Neural cell (in vitro differentiated cells): ENCODE data around the gene TOP1. TPM values are rescaled to one million over a fixed set of nuclear protein-coding genes. Genes with fewer than 3 reads are reported as not detected.

Experiments used
- H2AFZ ChIP-seq: fragments of 200-600, 300-800 bp; sonication (generic), shearing (Covaris generic); 2 replicates; pipeline ENCODE4 v1.6.0; 2014; ENCODE audit warnings: low read depth, mild to moderate bottlenecking, antibody characterized with exemption, low read length, moderate library complexity
- H3F3A ChIP-seq: fragments of 200-600 bp; shearing (Covaris generic); 2 replicates; pipeline ENCODE4 v1.6.1; 2016; ENCODE audit warnings: mild to moderate bottlenecking, moderate library complexity, mixed read lengths, antibody characterized with exemption, low read length; ENCODE audit not compliant: insufficient read depth, poor library complexity, severe bottlenecking
- H3K27ac ChIP-seq: fragments of 200-600, 300-800 bp; sonication (generic), shearing (Covaris generic); 2 replicates; pipeline ENCODE4 v1.5.1; 2014; ENCODE audit warnings: mild to moderate bottlenecking, low read length, moderate library complexity
- H3K27me3 ChIP-seq: fragments of 300-800, 200-600 bp; sonication (generic), shearing (Covaris generic); 2 replicates; pipeline ENCODE4 v1.6.0; 2014; ENCODE audit warnings: mild to moderate bottlenecking, low read depth, low read length, moderate library complexity; ENCODE audit not compliant: insufficient read depth
- H3K36me3 ChIP-seq: fragments of 300-800, 200-600 bp; sonication (generic), shearing (Covaris generic); 2 replicates; pipeline ENCODE4 v1.5.1; 2014; ENCODE audit warnings: mild to moderate bottlenecking, antibody characterized with exemption, low read length, moderate library complexity; ENCODE audit not compliant: insufficient read depth
- H3K4me2 ChIP-seq: fragments of 300-800, 200-600 bp; sonication (generic), shearing (Covaris generic); 2 replicates; pipeline ENCODE4 v1.6.0; 2014; ENCODE audit warnings: mild to moderate bottlenecking, low read length
- H3K4me3 ChIP-seq: fragments of 300-800, 200-600 bp; sonication (generic), shearing (Covaris generic); 2 replicates; pipeline ENCODE4 v1.5.1; 2014; ENCODE audit warnings: mild to moderate bottlenecking, low read length, moderate library complexity
- H3K79me2 ChIP-seq: fragments of 200-600 bp; shearing (Covaris generic); replicated peaks from 2 replicates; pipeline ENCODE4 v1.6.0; 2014; ENCODE audit warnings: mild to moderate bottlenecking, low read length, moderate library complexity; ENCODE audit not compliant: insufficient read depth
- H3K9ac ChIP-seq: fragments of 300-800, 200-600 bp; sonication (generic), shearing (Covaris generic); 2 replicates; pipeline ENCODE4 v1.6.1; 2016; ENCODE audit warnings: mild to moderate bottlenecking, low read length, mixed read lengths
- H3K9me2 ChIP-seq: fragments of 200-600 bp; shearing (Covaris generic); 2 replicates; pipeline ENCODE4 v1.6.1; 2016; ENCODE audit warnings: mild to moderate bottlenecking, low read length, mixed read lengths; ENCODE audit not compliant: insufficient read depth
- H3K9me3 ChIP-seq: fragments of 200-600, 300-800 bp; sonication (generic), shearing (Covaris generic); 2 replicates; pipeline ENCODE4 v1.6.1; 2016; ENCODE audit warnings: mild to moderate bottlenecking, mixed run types, low read length, moderate library complexity, mixed read lengths
- H4K20me1 ChIP-seq: fragments of 200-600 bp; shearing (Covaris generic); 2 replicates; pipeline ENCODE4 v1.6.1; 2016; ENCODE audit warnings: mild to moderate bottlenecking, mixed run types; ENCODE audit not compliant: insufficient read depth
- EP300 ChIP-seq: fragments of 450-650 bp; conservative IDR thresholded peaks from 2 replicates; pipeline ENCODE4 v1.6.1; 2014; ENCODE audit warnings: antibody characterized with exemption, mild to moderate bottlenecking, moderate library complexity; ENCODE audit not compliant: poor library complexity, severe bottlenecking
- EZH2 ChIP-seq: fragments of 200-600, 300-800 bp; shearing (Covaris generic), sonication (generic); IDR thresholded peaks from 2 replicates; pipeline ENCODE4 v1.6.1; 2014; ENCODE audit warnings: antibody characterized with exemption, low read length, borderline replicate concordance, mild to moderate bottlenecking; ENCODE audit not compliant: insufficient read depth, poor library complexity, severe bottlenecking
- MXI1 ChIP-seq: fragments of 450-650 bp; conservative IDR thresholded peaks from 2 replicates; pipeline ENCODE4 v1.6.1; 2014; ENCODE audit warnings: antibody characterized with exemption, mild to moderate bottlenecking; ENCODE audit not compliant: poor library complexity, severe bottlenecking
- POLR2AphosphoS5 ChIP-seq: IDR thresholded peaks from 2 replicates; pipeline ENCODE4 v1.6.1; 2012
- RAD21 ChIP-seq: fragments of 450-650 bp; conservative IDR thresholded peaks from 2 replicates; pipeline ENCODE4 v1.6.1; 2014; ENCODE audit warnings: antibody characterized with exemption, mild to moderate bottlenecking, moderate library complexity
- SMC3 ChIP-seq: fragments of 450-650 bp; conservative IDR thresholded peaks from 2 replicates; pipeline ENCODE4 v1.6.1; 2014; ENCODE audit warnings: antibody characterized with exemption, mild to moderate bottlenecking, moderate library complexity; ENCODE audit not compliant: poor library complexity
- TAF1 ChIP-seq: IDR thresholded peaks from 2 replicates; pipeline ENCODE4 v1.6.1; 2012; ENCODE audit warnings: low read depth
- polyA plus RNA-seq: library from polyadenylated mRNA; depleted of rRNA; stranded (reverse); fragments of >200 nt; gene quantifications from 2 replicates; pipeline ENCODE4 v1.2.3, GENCODE V29; 2014
- TF ChIP-seq, protein P1 (sequence below): IDR thresholded peaks from 2 replicates; pipeline ENCODE4 v1.6.1; 2012; ENCODE audit warnings: borderline replicate concordance
- TF ChIP-seq, protein P2 (sequence below): fragments of 450-650 bp; IDR thresholded peaks from 2 replicates; pipeline ENCODE4 v1.5.1; 2014; ENCODE audit warnings: antibody characterized with exemption, mild to moderate bottlenecking, moderate library complexity; ENCODE audit not compliant: poor library complexity, severe bottlenecking

TOP1 gene
- polyA plus RNA-seq, 1 donor from 2014 or later: 33.2 TPM

DNA sequence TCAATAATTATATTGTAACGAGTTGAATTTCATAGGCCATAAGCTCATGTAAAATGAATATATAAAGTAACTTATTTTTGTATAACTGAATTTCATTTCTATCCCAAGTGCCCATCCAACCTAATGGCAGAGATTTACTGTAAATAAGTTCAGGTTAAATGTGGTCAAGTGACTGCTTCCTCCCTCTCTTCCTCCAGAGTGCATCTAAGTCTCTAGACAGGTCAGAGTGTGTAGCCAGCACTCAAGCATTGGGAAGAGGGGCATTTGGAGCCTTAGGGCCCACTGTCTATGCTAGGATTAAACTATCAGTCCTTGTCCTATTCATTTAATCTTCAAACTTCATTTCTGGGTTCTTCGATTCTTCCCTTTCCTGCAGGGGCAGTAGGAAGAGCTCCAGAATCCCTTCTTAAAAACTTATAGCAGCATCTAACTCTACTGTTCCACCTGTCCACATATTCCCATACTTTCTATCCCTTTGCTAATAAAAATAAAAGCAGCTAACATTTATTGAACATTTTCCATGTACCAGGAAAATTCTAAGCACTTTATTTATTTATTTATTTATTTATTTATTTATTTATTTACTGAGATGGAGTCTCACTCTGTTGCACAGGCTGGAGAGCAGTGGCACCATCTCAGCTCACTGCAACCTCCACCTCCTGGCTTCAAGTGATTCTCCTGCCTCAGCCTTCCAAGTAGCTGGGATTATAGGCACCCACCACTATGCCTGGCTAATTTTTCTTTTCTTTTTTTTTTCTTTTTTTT, 36.1 kb upstream of the TOP1 start:
- H3F3A ChIP-seq: no peaks in the 10 kb centered on the region
- H3K9me3 ChIP-seq: no peaks in the 10 kb centered on the region
- H3K27me3 ChIP-seq: no peaks in the 10 kb centered on the region
- no peak overlapping the region for H3K4me2 ChIP-seq
- no peaks in the 10 kb centered on the region for H3K79me2 ChIP-seq
- H4K20me1 ChIP-seq: no peaks in the 10 kb centered on the region
- no peak overlapping the region for H3K9ac ChIP-seq
- no peak overlapping the region for H3K4me3 ChIP-seq
- no peaks in the 10 kb centered on the region for H3K9me2 ChIP-seq
- no peaks in the 10 kb centered on the region for H3K36me3 ChIP-seq
- TF ChIP-seq EZH2 (no peak), TAF1 (no peak), POLR2AphosphoS5 (no peak), EP300 (no peak), RAD21 (no peak), MXI1 (no peak), SMC3 (no peak)
- TF ChIP-seq, protein P1, sequence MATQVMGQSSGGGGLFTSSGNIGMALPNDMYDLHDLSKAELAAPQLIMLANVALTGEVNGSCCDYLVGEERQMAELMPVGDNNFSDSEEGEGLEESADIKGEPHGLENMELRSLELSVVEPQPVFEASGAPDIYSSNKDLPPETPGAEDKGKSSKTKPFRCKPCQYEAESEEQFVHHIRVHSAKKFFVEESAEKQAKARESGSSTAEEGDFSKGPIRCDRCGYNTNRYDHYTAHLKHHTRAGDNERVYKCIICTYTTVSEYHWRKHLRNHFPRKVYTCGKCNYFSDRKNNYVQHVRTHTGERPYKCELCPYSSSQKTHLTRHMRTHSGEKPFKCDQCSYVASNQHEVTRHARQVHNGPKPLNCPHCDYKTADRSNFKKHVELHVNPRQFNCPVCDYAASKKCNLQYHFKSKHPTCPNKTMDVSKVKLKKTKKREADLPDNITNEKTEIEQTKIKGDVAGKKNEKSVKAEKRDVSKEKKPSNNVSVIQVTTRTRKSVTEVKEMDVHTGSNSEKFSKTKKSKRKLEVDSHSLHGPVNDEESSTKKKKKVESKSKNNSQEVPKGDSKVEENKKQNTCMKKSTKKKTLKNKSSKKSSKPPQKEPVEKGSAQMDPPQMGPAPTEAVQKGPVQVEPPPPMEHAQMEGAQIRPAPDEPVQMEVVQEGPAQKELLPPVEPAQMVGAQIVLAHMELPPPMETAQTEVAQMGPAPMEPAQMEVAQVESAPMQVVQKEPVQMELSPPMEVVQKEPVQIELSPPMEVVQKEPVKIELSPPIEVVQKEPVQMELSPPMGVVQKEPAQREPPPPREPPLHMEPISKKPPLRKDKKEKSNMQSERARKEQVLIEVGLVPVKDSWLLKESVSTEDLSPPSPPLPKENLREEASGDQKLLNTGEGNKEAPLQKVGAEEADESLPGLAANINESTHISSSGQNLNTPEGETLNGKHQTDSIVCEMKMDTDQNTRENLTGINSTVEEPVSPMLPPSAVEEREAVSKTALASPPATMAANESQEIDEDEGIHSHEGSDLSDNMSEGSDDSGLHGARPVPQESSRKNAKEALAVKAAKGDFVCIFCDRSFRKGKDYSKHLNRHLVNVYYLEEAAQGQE: no peak
- TF ChIP-seq, protein P2, sequence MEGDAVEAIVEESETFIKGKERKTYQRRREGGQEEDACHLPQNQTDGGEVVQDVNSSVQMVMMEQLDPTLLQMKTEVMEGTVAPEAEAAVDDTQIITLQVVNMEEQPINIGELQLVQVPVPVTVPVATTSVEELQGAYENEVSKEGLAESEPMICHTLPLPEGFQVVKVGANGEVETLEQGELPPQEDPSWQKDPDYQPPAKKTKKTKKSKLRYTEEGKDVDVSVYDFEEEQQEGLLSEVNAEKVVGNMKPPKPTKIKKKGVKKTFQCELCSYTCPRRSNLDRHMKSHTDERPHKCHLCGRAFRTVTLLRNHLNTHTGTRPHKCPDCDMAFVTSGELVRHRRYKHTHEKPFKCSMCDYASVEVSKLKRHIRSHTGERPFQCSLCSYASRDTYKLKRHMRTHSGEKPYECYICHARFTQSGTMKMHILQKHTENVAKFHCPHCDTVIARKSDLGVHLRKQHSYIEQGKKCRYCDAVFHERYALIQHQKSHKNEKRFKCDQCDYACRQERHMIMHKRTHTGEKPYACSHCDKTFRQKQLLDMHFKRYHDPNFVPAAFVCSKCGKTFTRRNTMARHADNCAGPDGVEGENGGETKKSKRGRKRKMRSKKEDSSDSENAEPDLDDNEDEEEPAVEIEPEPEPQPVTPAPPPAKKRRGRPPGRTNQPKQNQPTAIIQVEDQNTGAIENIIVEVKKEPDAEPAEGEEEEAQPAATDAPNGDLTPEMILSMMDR: no peak
- H2AFZ ChIP-seq: no peak overlapping the region
- H3K27ac ChIP-seq: no peak overlapping the region

DNA sequence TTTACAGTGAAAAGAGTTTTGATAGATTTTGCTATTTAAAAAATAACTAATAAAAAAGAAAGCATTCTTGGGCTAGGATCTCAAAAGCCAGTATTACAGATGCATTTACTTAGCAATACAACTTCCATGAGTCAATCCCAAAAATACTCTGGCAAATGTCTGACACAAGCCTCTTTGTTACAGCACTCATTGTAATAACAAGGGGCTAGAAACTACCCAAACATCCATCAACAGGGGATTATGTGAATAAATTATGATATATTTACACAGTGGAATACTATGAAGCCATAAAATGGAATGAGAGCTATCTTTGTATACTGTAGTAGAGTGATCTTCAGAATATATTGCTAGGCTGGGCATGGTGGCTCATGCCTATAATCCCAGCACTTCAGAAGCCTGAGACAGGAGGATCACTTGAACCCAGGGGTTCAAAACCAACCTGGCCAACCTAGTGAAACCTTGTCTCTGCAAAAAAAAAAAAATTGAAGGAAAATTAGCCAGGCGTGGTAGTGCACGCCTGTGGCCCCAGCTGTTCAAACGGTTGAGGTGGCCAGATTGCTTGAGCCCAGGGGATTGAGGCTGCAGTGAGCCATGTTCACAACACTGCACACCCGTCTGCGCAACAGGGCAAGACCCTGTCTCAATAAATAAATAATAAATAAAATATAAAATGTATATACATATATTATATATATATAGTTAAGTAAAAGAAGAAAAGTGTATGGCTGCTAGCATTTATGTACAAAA, 34.7 kb upstream of the TOP1 start:
- H2AFZ ChIP-seq: no peak overlapping the region
- no peaks in the 10 kb centered on the region for H3K79me2 ChIP-seq
- H3K9ac ChIP-seq: no peak overlapping the region
- H3K27ac ChIP-seq: no peak overlapping the region
- H3K4me2 ChIP-seq: no peak overlapping the region
- TF ChIP-seq EP300 (no peak), RAD21 (no peak), MXI1 (no peak), EZH2 (no peak), TAF1 (no peak), POLR2AphosphoS5 (no peak), SMC3 (no peak)
- TF ChIP-seq, protein P1: no peak
- TF ChIP-seq, protein P2: no peak
- H3K36me3 ChIP-seq: no peaks in the 10 kb centered on the region
- H3K4me3 ChIP-seq: no peak overlapping the region
- H3K27me3 ChIP-seq: no peaks in the 10 kb centered on the region
- H3K9me2 ChIP-seq: no peaks in the 10 kb centered on the region
- H3K9me3 ChIP-seq: no peaks in the 10 kb centered on the region
- H3F3A ChIP-seq: no peaks in the 10 kb centered on the region
- no peaks in the 10 kb centered on the region for H4K20me1 ChIP-seq
